Measurements from ENCODE around the gene CHRNA5.
"Not testable (repeated sequence)": the region's sequence is repeated elsewhere in the genome, so short reads cannot be mapped to it uniquely, and the experiment has no call there.

CHRNA5 gene

GRCh38 chr15:78598348-78598747, 33.0 kb downstream of the CHRNA5 start:
- H3K27me3 Mint-ChIP-seq: no peaks in the 10 kb centered on the region
- H3K36me3 Mint-ChIP-seq: no peaks in the 10 kb centered on the region
- CTCF ChIA-PET: no interaction called here
- DNase-seq: no peak
- no peak overlapping the region for H3K27ac Mint-ChIP-seq
- H3K4me3 Mint-ChIP-seq: no peak overlapping the region
- H3K4me1 Mint-ChIP-seq: no peaks in the 10 kb centered on the region
- no peaks in the 10 kb centered on the region for H3K9me3 Mint-ChIP-seq

GRCh38 chr15:78599189-78599588, 33.9 kb downstream of the CHRNA5 start:
- Mint-ChIP-seq H3K27ac (no peak overlapping the region), H3K27me3 (peaks cover under 1% of the 10 kb centered on the region), H3K36me3 (no peaks in the 10 kb centered on the region), H3K4me1 (no peaks in the 10 kb centered on the region), H3K4me3 (no peak overlapping the region), H3K9me3 (no peaks in the 10 kb centered on the region)
- no peak for DNase-seq
- CTCF ChIA-PET: no interaction called here

- H3K4me1 Mint-ChIP-seq: no peaks in the 10 kb centered on the region
- no peak overlapping the region for H3K4me3 Mint-ChIP-seq
- no peak overlapping the region for H3K27ac Mint-ChIP-seq
- peaks cover 22% of the 10 kb centered on the region for H3K27me3 Mint-ChIP-seq
- no peaks in the 10 kb centered on the region for H3K36me3 Mint-ChIP-seq
- CTCF ChIA-PET: no interaction called here
- H3K9me3 Mint-ChIP-seq: no peaks in the 10 kb centered on the region
- no peak for DNase-seq
These were observed 38.1 kb downstream of the CHRNA5 start for GRCh38 chr15:78603467-78603866.

GRCh38 chr15:78604420-78604819, 39.1 kb downstream of the CHRNA5 start:
- Mint-ChIP-seq H3K27me3 (peaks cover 27% of the 10 kb centered on the region), H3K4me1 (no peaks in the 10 kb centered on the region), H3K27ac (no peak overlapping the region), H3K4me3 (no peak overlapping the region), H3K36me3 (no peaks in the 10 kb centered on the region), H3K9me3 (no peaks in the 10 kb centered on the region)
- DNase-seq: no peak
- CTCF ChIA-PET: no interaction called here

- Mint-ChIP-seq H3K9me3 (no peaks in the 10 kb centered on the region), H3K4me1 (no peaks in the 10 kb centered on the region), H3K36me3 (no peaks in the 10 kb centered on the region), H3K27ac (no peak overlapping the region), H3K4me3 (no peak overlapping the region), H3K27me3 (peaks cover 27% of the 10 kb centered on the region)
- CTCF ChIA-PET: no interaction called here
- no peak for DNase-seq
These were observed 39.9 kb downstream of the CHRNA5 start for GRCh38 chr15:78605201-78605600.

GRCh38 chr15:78605680-78606079, 40.4 kb downstream of the CHRNA5 start:
- no peaks in the 10 kb centered on the region for H3K9me3 Mint-ChIP-seq
- H3K4me1 Mint-ChIP-seq: no peaks in the 10 kb centered on the region
- no peak overlapping the region for H3K27ac Mint-ChIP-seq
- no peaks in the 10 kb centered on the region for H3K36me3 Mint-ChIP-seq
- DNase-seq: no peak
- CTCF ChIA-PET: no interaction called here
- H3K4me3 Mint-ChIP-seq: no peak overlapping the region
- H3K27me3 Mint-ChIP-seq: peaks cover 27% of the 10 kb centered on the region

- DNase-seq, CTCF ChIA-PET, H3K4me1 Mint-ChIP-seq, H3K4me3 Mint-ChIP-seq, H3K36me3 Mint-ChIP-seq, H3K27ac Mint-ChIP-seq, H3K9me3 Mint-ChIP-seq: not testable (repeated sequence)
- H3K27me3 Mint-ChIP-seq: peaks cover 24% of the 10 kb centered on the region
These were observed 44.2 kb downstream of the CHRNA5 start for GRCh38 chr15:78609551-78609950.

- Mint-ChIP-seq H3K36me3 (no peaks in the 10 kb centered on the region), H3K4me3 (no peak overlapping the region), H3K27me3 (peaks cover 32% of the 10 kb centered on the region), H3K27ac (no peak overlapping the region), H3K4me1 (peaks cover 5% of the 10 kb centered on the region), H3K9me3 (no peaks in the 10 kb centered on the region)
- no peak for DNase-seq
- CTCF ChIA-PET: interaction anchor here (2.7 kb wide), 1 partner anchor 96 kb away, joined by 11 read pairs; no protein-coding TSS in a partner anchor
These were observed 48.7 kb downstream of the CHRNA5 start for GRCh38 chr15:78614021-78614420.

- CTCF ChIA-PET: interaction anchor here (2.7 kb wide), 1 partner anchor 95 kb away, joined by 11 read pairs; no protein-coding TSS in a partner anchor
- no peaks in the 10 kb centered on the region for H3K36me3 Mint-ChIP-seq
- no peaks in the 10 kb centered on the region for H3K9me3 Mint-ChIP-seq
- DNase-seq: no peak
- H3K27me3 Mint-ChIP-seq: peaks cover 44% of the 10 kb centered on the region
- peak overlapping the region; percentile 42 for H3K27ac Mint-ChIP-seq
- H3K4me3 Mint-ChIP-seq: no peak overlapping the region
- H3K4me1 Mint-ChIP-seq: peaks cover 8% of the 10 kb centered on the region
These were observed 49.9 kb downstream of the CHRNA5 start for GRCh38 chr15:78615151-78615589.

GRCh38 chr15:78616506-78616905, 51.2 kb downstream of the CHRNA5 start:
- Mint-ChIP-seq H3K9me3 (no peaks in the 10 kb centered on the region), H3K4me1 (peaks cover 14% of the 10 kb centered on the region), H3K36me3 (no peaks in the 10 kb centered on the region), H3K27ac (no peak overlapping the region), H3K27me3 (peaks cover 56% of the 10 kb centered on the region), H3K4me3 (no peak overlapping the region)
- CTCF ChIA-PET: interaction anchor here (2.7 kb wide), 1 partner anchor 93 kb away, joined by 11 read pairs; no protein-coding TSS in a partner anchor
- DNase-seq: no peak

- Mint-ChIP-seq H3K4me1 (peaks cover 19% of the 10 kb centered on the region), H3K4me3 (no peak overlapping the region), H3K27ac (no peak overlapping the region), H3K9me3 (no peaks in the 10 kb centered on the region), H3K36me3 (no peaks in the 10 kb centered on the region), H3K27me3 (peaks cover 62% of the 10 kb centered on the region)
- no peak for DNase-seq
- CTCF ChIA-PET: interaction anchor here (1.0 kb wide), 2 partner anchors 90 to 124 kb away, joined by 3 to 4 read pairs; no protein-coding TSS in a partner anchor
These were observed 51.8 kb downstream of the CHRNA5 start for GRCh38 chr15:78617076-78617475.

- CTCF ChIA-PET: interaction anchor here (1.0 to 3.8 kb wide), 3 partner anchors 89 to 123 kb away, joined by 3 to 29 read pairs (median 4); no protein-coding TSS in a partner anchor
- no peaks in the 10 kb centered on the region for H3K9me3 Mint-ChIP-seq
- H3K4me1 Mint-ChIP-seq: peaks cover 20% of the 10 kb centered on the region
- H3K27ac Mint-ChIP-seq: no peak overlapping the region
- peaks cover 67% of the 10 kb centered on the region for H3K27me3 Mint-ChIP-seq
- no peak for DNase-seq
- H3K4me3 Mint-ChIP-seq: no peak overlapping the region
- no peaks in the 10 kb centered on the region for H3K36me3 Mint-ChIP-seq
These were observed 52.2 kb downstream of the CHRNA5 start for GRCh38 chr15:78617516-78617915.

GRCh38 chr15:78618064-78618463, 52.7 kb downstream of the CHRNA5 start:
- CTCF ChIA-PET: interaction anchor here (1.0 to 3.8 kb wide), 3 partner anchors 89 to 123 kb away, joined by 3 to 29 read pairs (median 4); no protein-coding TSS in a partner anchor
- Mint-ChIP-seq H3K9me3 (no peaks in the 10 kb centered on the region), H3K4me3 (no peak overlapping the region), H3K4me1 (peaks cover 20% of the 10 kb centered on the region), H3K36me3 (no peaks in the 10 kb centered on the region), H3K27me3 (peaks cover 72% of the 10 kb centered on the region), H3K27ac (no peak overlapping the region)
- DNase-seq: no peak

- no peaks in the 10 kb centered on the region for H3K9me3 Mint-ChIP-seq
- CTCF ChIA-PET: interaction anchor here (0.7 to 3.8 kb wide), 9 partner anchors 18 to 190 kb away, joined by 3 to 29 read pairs (median 4); no protein-coding TSS in a partner anchor
- H3K36me3 Mint-ChIP-seq: no peaks in the 10 kb centered on the region
- DNase-seq: peak; percentile 87
- no peak overlapping the region for H3K4me3 Mint-ChIP-seq
- H3K27ac Mint-ChIP-seq: no peak overlapping the region
- H3K4me1 Mint-ChIP-seq: peaks cover 20% of the 10 kb centered on the region
- peaks cover 76% of the 10 kb centered on the region for H3K27me3 Mint-ChIP-seq
These were observed 53.2 kb downstream of the CHRNA5 start for GRCh38 chr15:78618490-78618934.

Data from activated naive CD4-positive, alpha-beta T cell treated with anti-CD3 and anti-CD28 coated beads, Interleukin-2, amount 10 ng/mL, durations not matched to agents 7 days and 5 days (primary cell).